ENCODE measurements around the gene SH3RF1. TPM values are rescaled to one million over a fixed set of nuclear protein-coding genes. Genes with fewer than 3 reads are reported as not detected.

SH3RF1 gene
- total RNA-seq, 1 experiment from 2014 or later, result 59.5 TPM

DNA sequence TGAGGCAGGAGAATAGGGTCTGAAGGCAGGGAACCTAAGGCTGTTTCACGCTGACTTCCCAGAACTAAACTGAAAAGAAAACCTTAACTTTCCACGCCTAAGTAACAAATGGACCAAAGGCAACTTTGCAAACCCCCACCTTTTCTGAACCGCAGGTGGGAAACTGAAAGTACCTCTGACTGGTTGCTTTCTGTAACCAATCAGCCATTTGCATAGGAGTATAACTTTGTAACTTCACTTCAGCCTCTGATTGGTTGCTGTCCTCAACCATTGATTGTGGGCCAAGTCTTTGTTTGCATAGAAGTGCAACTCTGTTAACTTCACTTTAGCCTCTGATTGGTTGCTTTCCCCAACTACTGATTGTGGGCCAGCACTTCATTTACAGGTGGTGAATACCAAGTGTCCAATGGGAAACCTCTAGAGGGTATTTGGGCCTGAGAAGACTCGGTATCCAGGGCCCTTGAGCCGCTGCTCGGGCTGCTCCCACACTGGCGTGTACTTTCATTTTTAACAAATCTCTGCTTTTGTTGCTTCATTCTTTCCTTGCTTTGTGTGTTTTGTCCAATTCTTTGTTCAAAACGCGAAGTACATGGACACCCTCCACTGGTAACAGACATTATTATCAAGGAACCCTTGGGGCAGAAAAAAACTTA lies 139.1 kb downstream of the SH3RF1 start:
- Histone ChIP-seq H3K4me3 (replicated peaks in 1 of 2; ENCODE audit: low read depth in 1 of 2, low read length in 2 of 2) (no peak overlapping the region), H3K9ac (ENCODE audit: low read length) (no peak overlapping the region), H3K4me1 (ENCODE audit: control insufficient read depth in 1 of 2, insufficient read depth in 2 of 2, low read length in 2 of 2) (no peaks in the 10 kb centered on the region), H3K27me3 (ENCODE audit: insufficient read depth, low read length) (no peaks in the 10 kb centered on the region), H3K9me2 (ENCODE audit: insufficient read depth) (no peaks in the 10 kb centered on the region), H3K36me3 (ENCODE audit: control insufficient read depth in 1 of 2, insufficient read depth in 2 of 2, low read length in 2 of 2) (peaks cover 17 to 51% of the 10 kb centered on the region in 2 experiments), H3K79me2 (ENCODE audit: insufficient read depth, low read length) (peaks cover 9% of the 10 kb centered on the region), H2AFZ (ENCODE audit: low read depth, low read length, poor library complexity, severe bottlenecking) (no peak overlapping the region), H3K4me2 (ENCODE audit: low read length) (no peak overlapping the region), H3K27ac (ENCODE audit: low read depth, low read length) (no peak overlapping the region), H4K20me1 (ENCODE audit: insufficient read depth) (peaks cover 3% of the 10 kb centered on the region; the same call in 1 of the 2 replicates), H3K9me3 (ENCODE audit: control insufficient read depth in 1 of 2, insufficient read depth in 1 of 2, low read depth in 1 of 2, low read length in 2 of 2) (no peaks in the 10 kb centered on the region)
- RAD21 ChIA-PET (ENCODE audit: low non-redundant PET in 1 of 2, low total read pairs in 2 of 2, uncharacterized antibody in 2 of 2, unreplicated experiment in 2 of 2), result no interaction called here
- DNase-seq (ENCODE audit: low read depth, low spot score) (no peak), ATAC-seq (no peak; the same call in 1 of the 2 replicates)
- CTCF ChIA-PET, result no interaction called here
- intact Hi-C loops (cut with micrococcal nuclease), result no loop called here
- BruUV-seq (replicated peaks), result no TSS peak
- POLR2A ChIA-PET, result no interaction called here
- TF ChIP-seq EZH2 (IDR thresholded peaks at IDR 0.05) (no peak), TCF7L2 (IDR thresholded peaks at IDR 0.05; ENCODE audit: borderline replicate concordance, extremely low read depth, insufficient read depth, insufficient read length) (no peak), ELF1 (IDR thresholded peaks at IDR 0.05; ENCODE audit: borderline replicate concordance, low read depth) (no peak), EZH2phosphoT487 (IDR thresholded peaks at IDR 0.05; ENCODE audit: borderline replicate concordance) (no peak), POLR2A (IDR thresholded peaks at IDR 0.05; ENCODE audit: borderline replicate concordance, extremely low read depth, insufficient read depth, insufficient read length) (no peak), EGR1 (IDR thresholded peaks at IDR 0.05; ENCODE audit: low read depth) (no peak)
- TF ChIP-seq, protein P1, sequence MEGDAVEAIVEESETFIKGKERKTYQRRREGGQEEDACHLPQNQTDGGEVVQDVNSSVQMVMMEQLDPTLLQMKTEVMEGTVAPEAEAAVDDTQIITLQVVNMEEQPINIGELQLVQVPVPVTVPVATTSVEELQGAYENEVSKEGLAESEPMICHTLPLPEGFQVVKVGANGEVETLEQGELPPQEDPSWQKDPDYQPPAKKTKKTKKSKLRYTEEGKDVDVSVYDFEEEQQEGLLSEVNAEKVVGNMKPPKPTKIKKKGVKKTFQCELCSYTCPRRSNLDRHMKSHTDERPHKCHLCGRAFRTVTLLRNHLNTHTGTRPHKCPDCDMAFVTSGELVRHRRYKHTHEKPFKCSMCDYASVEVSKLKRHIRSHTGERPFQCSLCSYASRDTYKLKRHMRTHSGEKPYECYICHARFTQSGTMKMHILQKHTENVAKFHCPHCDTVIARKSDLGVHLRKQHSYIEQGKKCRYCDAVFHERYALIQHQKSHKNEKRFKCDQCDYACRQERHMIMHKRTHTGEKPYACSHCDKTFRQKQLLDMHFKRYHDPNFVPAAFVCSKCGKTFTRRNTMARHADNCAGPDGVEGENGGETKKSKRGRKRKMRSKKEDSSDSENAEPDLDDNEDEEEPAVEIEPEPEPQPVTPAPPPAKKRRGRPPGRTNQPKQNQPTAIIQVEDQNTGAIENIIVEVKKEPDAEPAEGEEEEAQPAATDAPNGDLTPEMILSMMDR (IDR thresholded peaks at IDR 0.05 in 2 of 3, conservative IDR thresholded peaks at IDR 0.05 in 1 of 3; ENCODE audit: borderline replicate concordance in 1 of 3, insufficient read depth in 1 of 3, low read depth in 2 of 3, low read length in 2 of 3), result no peak
- TF ChIP-seq, protein P2, sequence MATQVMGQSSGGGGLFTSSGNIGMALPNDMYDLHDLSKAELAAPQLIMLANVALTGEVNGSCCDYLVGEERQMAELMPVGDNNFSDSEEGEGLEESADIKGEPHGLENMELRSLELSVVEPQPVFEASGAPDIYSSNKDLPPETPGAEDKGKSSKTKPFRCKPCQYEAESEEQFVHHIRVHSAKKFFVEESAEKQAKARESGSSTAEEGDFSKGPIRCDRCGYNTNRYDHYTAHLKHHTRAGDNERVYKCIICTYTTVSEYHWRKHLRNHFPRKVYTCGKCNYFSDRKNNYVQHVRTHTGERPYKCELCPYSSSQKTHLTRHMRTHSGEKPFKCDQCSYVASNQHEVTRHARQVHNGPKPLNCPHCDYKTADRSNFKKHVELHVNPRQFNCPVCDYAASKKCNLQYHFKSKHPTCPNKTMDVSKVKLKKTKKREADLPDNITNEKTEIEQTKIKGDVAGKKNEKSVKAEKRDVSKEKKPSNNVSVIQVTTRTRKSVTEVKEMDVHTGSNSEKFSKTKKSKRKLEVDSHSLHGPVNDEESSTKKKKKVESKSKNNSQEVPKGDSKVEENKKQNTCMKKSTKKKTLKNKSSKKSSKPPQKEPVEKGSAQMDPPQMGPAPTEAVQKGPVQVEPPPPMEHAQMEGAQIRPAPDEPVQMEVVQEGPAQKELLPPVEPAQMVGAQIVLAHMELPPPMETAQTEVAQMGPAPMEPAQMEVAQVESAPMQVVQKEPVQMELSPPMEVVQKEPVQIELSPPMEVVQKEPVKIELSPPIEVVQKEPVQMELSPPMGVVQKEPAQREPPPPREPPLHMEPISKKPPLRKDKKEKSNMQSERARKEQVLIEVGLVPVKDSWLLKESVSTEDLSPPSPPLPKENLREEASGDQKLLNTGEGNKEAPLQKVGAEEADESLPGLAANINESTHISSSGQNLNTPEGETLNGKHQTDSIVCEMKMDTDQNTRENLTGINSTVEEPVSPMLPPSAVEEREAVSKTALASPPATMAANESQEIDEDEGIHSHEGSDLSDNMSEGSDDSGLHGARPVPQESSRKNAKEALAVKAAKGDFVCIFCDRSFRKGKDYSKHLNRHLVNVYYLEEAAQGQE (IDR thresholded peaks at IDR 0.05; ENCODE audit: low read depth), result no peak
- TF ChIP-seq, protein P3, sequence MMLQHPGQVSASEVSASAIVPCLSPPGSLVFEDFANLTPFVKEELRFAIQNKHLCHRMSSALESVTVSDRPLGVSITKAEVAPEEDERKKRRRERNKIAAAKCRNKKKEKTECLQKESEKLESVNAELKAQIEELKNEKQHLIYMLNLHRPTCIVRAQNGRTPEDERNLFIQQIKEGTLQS (IDR thresholded peaks at IDR 0.05), result no peak
